ENCODE measurements around the gene IL1RAPL2.

IL1RAPL2 gene

GRCh38 chrX:104618106-104618895 lies 52.3 kb downstream of the IL1RAPL2 start:
- Histone ChIP-seq H3K9me3 (ENCODE audit: low read length) (no peaks in the 10 kb centered on the region), H3K27ac (ENCODE audit: low read depth, low read length) (no peak overlapping the region), H3K4me3 (ENCODE audit: low read depth in 1 of 2, low read length in 2 of 2) (no peak overlapping the region), H3K9ac (ENCODE audit: low read length) (no peak overlapping the region), H3K27me3 (ENCODE audit: control insufficient read depth in 1 of 2, insufficient read depth in 2 of 2, low read length in 2 of 2) (peaks cover 0 to 9% of the 10 kb centered on the region in 2 donors), H3K4me1 (ENCODE audit: insufficient read depth, low read length) (no peaks in the 10 kb centered on the region), H3K36me3 (ENCODE audit: insufficient read depth, low read length) (no peaks in the 10 kb centered on the region)

GRCh38 chrX:104621781-104622180 lies 55.8 kb downstream of the IL1RAPL2 start:
- Histone ChIP-seq H3K27me3 (ENCODE audit: control insufficient read depth in 1 of 2, insufficient read depth in 2 of 2, low read length in 2 of 2) (peaks cover 0 to 9% of the 10 kb centered on the region in 2 donors), H3K4me1 (ENCODE audit: insufficient read depth, low read length) (no peaks in the 10 kb centered on the region), H3K4me3 (ENCODE audit: low read depth in 1 of 2, low read length in 2 of 2) (no peak overlapping the region)

GRCh38 chrX:104641176-104641575 lies 75.2 kb downstream of the IL1RAPL2 start:
- no peak overlapping the region for H3K27ac ChIP-seq (ENCODE audit: low read depth, low read length)
- H3K27me3 ChIP-seq (ENCODE audit: control insufficient read depth in 1 of 2, insufficient read depth in 2 of 2, low read length in 2 of 2), result no peaks in the 10 kb centered on the region
- no peaks in the 10 kb centered on the region for H3K9me3 ChIP-seq (ENCODE audit: low read length)
- H3K4me1 ChIP-seq (ENCODE audit: insufficient read depth, low read length), result no peaks in the 10 kb centered on the region
- no peak overlapping the region for H3K4me3 ChIP-seq (ENCODE audit: low read depth in 1 of 2, low read length in 2 of 2)
- no peak overlapping the region for H3K9ac ChIP-seq (ENCODE audit: low read length)
- H3K36me3 ChIP-seq (ENCODE audit: insufficient read depth, low read length), result no peaks in the 10 kb centered on the region

More at GRCh38 chrX:104621781-104622180, 55.8 kb downstream of the IL1RAPL2 start:
- Histone ChIP-seq H3K27ac (ENCODE audit: low read depth, low read length) (no peak overlapping the region), H3K36me3 (ENCODE audit: insufficient read depth, low read length) (no peaks in the 10 kb centered on the region), H3K9ac (ENCODE audit: low read length) (no peak overlapping the region), H3K9me3 (ENCODE audit: low read length) (no peaks in the 10 kb centered on the region)

GRCh38 chrX:104647084-104647483 lies 81.1 kb downstream of the IL1RAPL2 start:
- H3K27me3 ChIP-seq (ENCODE audit: control insufficient read depth in 1 of 2, insufficient read depth in 2 of 2, low read length in 2 of 2), result no peaks in the 10 kb centered on the region
- H3K4me1 ChIP-seq (ENCODE audit: insufficient read depth, low read length), result no peaks in the 10 kb centered on the region
- H3K9me3 ChIP-seq (ENCODE audit: low read length), result no peaks in the 10 kb centered on the region
- H3K4me3 ChIP-seq (ENCODE audit: low read depth in 1 of 2, low read length in 2 of 2), result no peak overlapping the region
- H3K9ac ChIP-seq (ENCODE audit: low read length), result no peak overlapping the region
- no peak overlapping the region for H3K27ac ChIP-seq (ENCODE audit: low read depth, low read length)
- no peaks in the 10 kb centered on the region for H3K36me3 ChIP-seq (ENCODE audit: insufficient read depth, low read length)

- H3K27me3 ChIP-seq (ENCODE audit: control insufficient read depth in 1 of 2, insufficient read depth in 2 of 2, low read length in 2 of 2), result no peaks in the 10 kb centered on the region
- H3K27ac ChIP-seq (ENCODE audit: low read depth, low read length), result no peak overlapping the region
- H3K4me3 ChIP-seq (ENCODE audit: low read depth in 1 of 2, low read length in 2 of 2), result no peak overlapping the region
- no peaks in the 10 kb centered on the region for H3K9me3 ChIP-seq (ENCODE audit: low read length)
- no peaks in the 10 kb centered on the region for H3K36me3 ChIP-seq (ENCODE audit: insufficient read depth, low read length)
- no peaks in the 10 kb centered on the region for H3K4me1 ChIP-seq (ENCODE audit: insufficient read depth, low read length)
- H3K9ac ChIP-seq (ENCODE audit: low read length), result no peak overlapping the region
Measured at GRCh38 chrX:104659005-104659744, 93.2 kb downstream of the IL1RAPL2 start.

- no peaks in the 10 kb centered on the region for H3K27me3 ChIP-seq (ENCODE audit: control insufficient read depth in 1 of 2, insufficient read depth in 2 of 2, low read length in 2 of 2)
- H3K27ac ChIP-seq (ENCODE audit: low read depth, low read length), result no peak overlapping the region
- no peaks in the 10 kb centered on the region for H3K4me1 ChIP-seq (ENCODE audit: insufficient read depth, low read length)
- H3K36me3 ChIP-seq (ENCODE audit: insufficient read depth, low read length), result no peaks in the 10 kb centered on the region
- no peaks in the 10 kb centered on the region for H3K9me3 ChIP-seq (ENCODE audit: low read length)
- H3K4me3 ChIP-seq (ENCODE audit: low read depth in 1 of 2, low read length in 2 of 2), result no peak overlapping the region
- no peak overlapping the region for H3K9ac ChIP-seq (ENCODE audit: low read length)
Measured at GRCh38 chrX:104660092-104660491, 94.1 kb downstream of the IL1RAPL2 start.

- Histone ChIP-seq H3K27ac (ENCODE audit: low read depth, low read length) (no peak overlapping the region), H3K4me3 (ENCODE audit: low read depth in 1 of 2, low read length in 2 of 2) (no peak overlapping the region), H3K9me3 (ENCODE audit: low read length) (no peaks in the 10 kb centered on the region), H3K36me3 (ENCODE audit: insufficient read depth, low read length) (no peaks in the 10 kb centered on the region), H3K4me1 (ENCODE audit: insufficient read depth, low read length) (no peaks in the 10 kb centered on the region), H3K27me3 (ENCODE audit: control insufficient read depth in 1 of 2, insufficient read depth in 2 of 2, low read length in 2 of 2) (no peaks in the 10 kb centered on the region), H3K9ac (ENCODE audit: low read length) (no peak overlapping the region)
Measured at GRCh38 chrX:104662694-104663093, 96.7 kb downstream of the IL1RAPL2 start.

GRCh38 chrX:104665691-104666090 lies 99.7 kb downstream of the IL1RAPL2 start:
- Histone ChIP-seq H3K4me1 (ENCODE audit: insufficient read depth, low read length) (no peaks in the 10 kb centered on the region), H3K9me3 (ENCODE audit: low read length) (no peaks in the 10 kb centered on the region), H3K36me3 (ENCODE audit: insufficient read depth, low read length) (no peaks in the 10 kb centered on the region), H3K4me3 (ENCODE audit: low read depth in 1 of 2, low read length in 2 of 2) (no peak overlapping the region), H3K9ac (ENCODE audit: low read length) (no peak overlapping the region), H3K27ac (ENCODE audit: low read depth, low read length) (no peak overlapping the region), H3K27me3 (ENCODE audit: control insufficient read depth in 1 of 2, insufficient read depth in 2 of 2, low read length in 2 of 2) (no peaks in the 10 kb centered on the region)

GRCh38 chrX:104668550-104668949 lies 102.6 kb downstream of the IL1RAPL2 start:
- Histone ChIP-seq H3K9me3 (ENCODE audit: low read length) (no peaks in the 10 kb centered on the region), H3K9ac (ENCODE audit: low read length) (no peak overlapping the region), H3K27ac (ENCODE audit: low read depth, low read length) (no peak overlapping the region)

GRCh38 chrX:104669063-104669462 lies 103.1 kb downstream of the IL1RAPL2 start:
- Histone ChIP-seq H3K27ac (ENCODE audit: low read depth, low read length) (no peak overlapping the region), H3K4me3 (ENCODE audit: low read depth in 1 of 2, low read length in 2 of 2) (no peak overlapping the region), H3K9me3 (ENCODE audit: low read length) (no peaks in the 10 kb centered on the region)

More at GRCh38 chrX:104668550-104668949, 102.6 kb downstream of the IL1RAPL2 start:
- H3K4me1 ChIP-seq (ENCODE audit: insufficient read depth, low read length), result no peaks in the 10 kb centered on the region
- H3K4me3 ChIP-seq (ENCODE audit: low read depth in 1 of 2, low read length in 2 of 2), result no peak overlapping the region
- no peaks in the 10 kb centered on the region for H3K36me3 ChIP-seq (ENCODE audit: insufficient read depth, low read length)
- no peaks in the 10 kb centered on the region for H3K27me3 ChIP-seq (ENCODE audit: control insufficient read depth in 1 of 2, insufficient read depth in 2 of 2, low read length in 2 of 2)

GRCh38 chrX:104670051-104670450 lies 104.1 kb downstream of the IL1RAPL2 start:
- no peak overlapping the region for H3K27ac ChIP-seq (ENCODE audit: low read depth, low read length)
- no peaks in the 10 kb centered on the region for H3K27me3 ChIP-seq (ENCODE audit: control insufficient read depth in 1 of 2, insufficient read depth in 2 of 2, low read length in 2 of 2)
- H3K9me3 ChIP-seq (ENCODE audit: low read length), result no peaks in the 10 kb centered on the region
- no peak overlapping the region for H3K9ac ChIP-seq (ENCODE audit: low read length)
- H3K36me3 ChIP-seq (ENCODE audit: insufficient read depth, low read length), result no peaks in the 10 kb centered on the region
- no peak overlapping the region for H3K4me3 ChIP-seq (ENCODE audit: low read depth in 1 of 2, low read length in 2 of 2)
- H3K4me1 ChIP-seq (ENCODE audit: insufficient read depth, low read length), result no peaks in the 10 kb centered on the region

More at GRCh38 chrX:104669063-104669462, 103.1 kb downstream of the IL1RAPL2 start:
- Histone ChIP-seq H3K9ac (ENCODE audit: low read length) (no peak overlapping the region), H3K36me3 (ENCODE audit: insufficient read depth, low read length) (no peaks in the 10 kb centered on the region), H3K27me3 (ENCODE audit: control insufficient read depth in 1 of 2, insufficient read depth in 2 of 2, low read length in 2 of 2) (no peaks in the 10 kb centered on the region), H3K4me1 (ENCODE audit: insufficient read depth, low read length) (no peaks in the 10 kb centered on the region)
